Suprapubic skin (tissue), 4 donors: Measurements from ENCODE around the gene ARHGAP10. TPM values are rescaled to one million over a fixed set of nuclear protein-coding genes. Genes with fewer than 3 reads are reported as not detected.
"Not testable (repeated sequence)": the region's sequence is repeated elsewhere in the genome, so short reads cannot be mapped to it uniquely, and the experiment has no call there.

Source experiments
- DNase-seq, 2 donors: peaks; one replicate each; pipeline ENCODE4 v3.0.0-alpha.2; 2019; ENCODE audit warnings: low spot score in 2 of 2
- H3K27ac ChIP-seq: fragments of 200-600 bp; sonication (generic); one replicate; pipeline ENCODE4 v1.5.1; 2019
- H3K27me3 ChIP-seq: fragments of 200-600 bp; sonication (generic); one replicate; pipeline ENCODE4 v1.5.1; 2019
- H3K36me3 ChIP-seq: fragments of 200-600 bp; sonication (generic); one replicate; pipeline ENCODE4 v1.5.1; 2019
- H3K4me1 ChIP-seq: fragments of 200-600 bp; sonication (generic); one replicate; pipeline ENCODE4 v1.5.1; 2019
- H3K4me3 ChIP-seq: fragments of 200-600 bp; sonication (generic); one replicate; pipeline ENCODE4 v1.5.1; 2019; ENCODE audit warnings: mild to moderate bottlenecking
- H3K9me3 ChIP-seq: fragments of 200-600 bp; sonication (generic); one replicate; pipeline ENCODE4 v1.5.1; 2019
- EP300 ChIP-seq: sonication (generic); formaldehyde crosslinking; IDR thresholded peaks from one replicate; pipeline ENCODE4 v1.6.1; 2017; ENCODE audit warnings: antibody characterized with exemption
- POLR2A ChIP-seq, 2 donors: fragments of 450-650 bp; IDR thresholded peaks; one replicate each; pipeline ENCODE4 v1.6.1; 2017; ENCODE audit warnings: antibody characterized with exemption in 2 of 2, mild to moderate bottlenecking in 2 of 2, moderate library complexity in 2 of 2
- POLR2AphosphoS5 ChIP-seq, 3 donors: sonication (generic); formaldehyde crosslinking; IDR thresholded peaks; one replicate each; pipeline ENCODE4 v1.6.1; 2017; ENCODE audit warnings: antibody characterized with exemption in 3 of 3
- WGBS: methylation state at CpG from one replicate; pipeline ENCODE4 v1.1.5; 2018; 5-methylcytosine and 5-hydroxymethylcytosine counted together
- total RNA-seq, 4 donors: library from RNA; depleted of rRNA; stranded (reverse); fragments of >200 nt; gene quantifications; one replicate each; pipeline ENCODE4 v1.1.0, GENCODE V29; 2016
- TF ChIP-seq, protein P1 (sequence below), 2 donors: fragments of 200-600 bp in 1 of 2; fragments of 450-650 bp in 1 of 2; sonication (generic) in 1 of 2; IDR thresholded peaks; one replicate each; pipeline ENCODE4 v1.5.1; 2016 to 2019; ENCODE audit warnings: antibody characterized with exemption in 2 of 2, mild to moderate bottlenecking in 1 of 2, moderate library complexity in 1 of 2

ARHGAP10 gene
- total RNA-seq, 4 donors from 2014 or later, result 32.5 to 59.0 (median 36.8) TPM

GRCh38 chr4:148081267-148081666 is 349.4 kb downstream of the ARHGAP10 start:
- Histone ChIP-seq H3K27ac (no peak overlapping the region), H3K9me3 (no peaks in the 10 kb centered on the region), H3K27me3 (no peaks in the 10 kb centered on the region), H3K4me3 (no peak overlapping the region), H3K4me1 (no peaks in the 10 kb centered on the region), H3K36me3 (peaks cover 33% of the 10 kb centered on the region)
- DNase-seq, result no peak
- WGBS, result 97% methylated on average over 12 of the region's 12 CpGs
- TF ChIP-seq EP300, result no peak
- TF ChIP-seq, protein P1, sequence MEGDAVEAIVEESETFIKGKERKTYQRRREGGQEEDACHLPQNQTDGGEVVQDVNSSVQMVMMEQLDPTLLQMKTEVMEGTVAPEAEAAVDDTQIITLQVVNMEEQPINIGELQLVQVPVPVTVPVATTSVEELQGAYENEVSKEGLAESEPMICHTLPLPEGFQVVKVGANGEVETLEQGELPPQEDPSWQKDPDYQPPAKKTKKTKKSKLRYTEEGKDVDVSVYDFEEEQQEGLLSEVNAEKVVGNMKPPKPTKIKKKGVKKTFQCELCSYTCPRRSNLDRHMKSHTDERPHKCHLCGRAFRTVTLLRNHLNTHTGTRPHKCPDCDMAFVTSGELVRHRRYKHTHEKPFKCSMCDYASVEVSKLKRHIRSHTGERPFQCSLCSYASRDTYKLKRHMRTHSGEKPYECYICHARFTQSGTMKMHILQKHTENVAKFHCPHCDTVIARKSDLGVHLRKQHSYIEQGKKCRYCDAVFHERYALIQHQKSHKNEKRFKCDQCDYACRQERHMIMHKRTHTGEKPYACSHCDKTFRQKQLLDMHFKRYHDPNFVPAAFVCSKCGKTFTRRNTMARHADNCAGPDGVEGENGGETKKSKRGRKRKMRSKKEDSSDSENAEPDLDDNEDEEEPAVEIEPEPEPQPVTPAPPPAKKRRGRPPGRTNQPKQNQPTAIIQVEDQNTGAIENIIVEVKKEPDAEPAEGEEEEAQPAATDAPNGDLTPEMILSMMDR (IDR thresholded peaks at IDR 0.05), result no peak
- no peak for TF ChIP-seq POLR2A (IDR thresholded peaks at IDR 0.05)
- no peak for TF ChIP-seq POLR2AphosphoS5 (IDR thresholded peaks at IDR 0.05)

DNA sequence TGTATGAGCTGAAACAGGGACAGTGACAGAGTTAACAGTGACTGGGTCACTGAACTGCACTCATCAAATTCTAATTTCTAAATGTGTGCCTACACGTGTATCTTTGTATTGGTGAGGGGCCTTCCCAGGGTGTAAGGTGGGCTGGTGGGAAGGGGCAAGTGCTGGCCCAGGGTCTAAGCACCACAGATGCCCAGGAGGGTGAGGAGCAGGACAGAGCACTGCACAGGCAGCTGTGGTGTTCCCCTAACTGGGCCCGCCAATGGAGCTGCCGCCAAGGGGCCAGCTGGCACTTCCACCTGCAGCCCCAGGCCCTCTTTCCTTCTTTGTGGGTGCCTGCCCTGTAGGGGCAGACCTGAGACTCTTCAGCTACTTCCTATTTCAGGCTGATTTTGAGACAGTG is 349.9 kb downstream of the ARHGAP10 start:
- DNase-seq, result no peak
- no peak for TF ChIP-seq POLR2AphosphoS5 (IDR thresholded peaks at IDR 0.05)
- no peak for TF ChIP-seq EP300
- no peak for TF ChIP-seq POLR2A (IDR thresholded peaks at IDR 0.05)
- TF ChIP-seq, protein P1 (IDR thresholded peaks at IDR 0.05), result no peak
- H3K27ac ChIP-seq, result no peak overlapping the region
- H3K4me1 ChIP-seq, result no peaks in the 10 kb centered on the region
- H3K4me3 ChIP-seq, result no peak overlapping the region
- H3K9me3 ChIP-seq, result no peaks in the 10 kb centered on the region
- H3K36me3 ChIP-seq, result peaks cover 29% of the 10 kb centered on the region
- no peaks in the 10 kb centered on the region for H3K27me3 ChIP-seq
- WGBS, result 100% methylated on average over 3 of the region's 3 CpGs

GRCh38 chr4:148083073-148083472 is 351.2 kb downstream of the ARHGAP10 start:
- WGBS, result 81% methylated on average over 3 of the region's 4 CpGs
- H3K27me3 ChIP-seq, H3K9me3 ChIP-seq, H3K4me3 ChIP-seq, H3K4me1 ChIP-seq, DNase-seq, H3K27ac ChIP-seq: not testable (repeated sequence)
- H3K36me3 ChIP-seq, result peaks cover 24% of the 10 kb centered on the region

GRCh38 chr4:148089624-148090023 is 357.7 kb downstream of the ARHGAP10 start:
- no peaks in the 10 kb centered on the region for H3K27me3 ChIP-seq
- no peak for DNase-seq
- WGBS, result 75% methylated on average over 6 of the region's 6 CpGs

GRCh38 chr4:148090029-148090428 is 358.1 kb downstream of the ARHGAP10 start:
- no peak overlapping the region for H3K27ac ChIP-seq
- DNase-seq, result no peak
- no peaks in the 10 kb centered on the region for H3K9me3 ChIP-seq
- no peaks in the 10 kb centered on the region for H3K4me1 ChIP-seq
- WGBS, result 92% methylated on average over 6 of the region's 6 CpGs
- H3K27me3 ChIP-seq, result no peaks in the 10 kb centered on the region
- no peaks in the 10 kb centered on the region for H3K36me3 ChIP-seq
- TF ChIP-seq, protein P1 (IDR thresholded peaks at IDR 0.05), result no peak
- TF ChIP-seq POLR2AphosphoS5 (IDR thresholded peaks at IDR 0.05), result no peak
- TF ChIP-seq POLR2A (IDR thresholded peaks at IDR 0.05), result no peak
- TF ChIP-seq EP300, result no peak
- H3K4me3 ChIP-seq, result no peak overlapping the region

More at GRCh38 chr4:148089624-148090023, 357.7 kb downstream of the ARHGAP10 start:
- TF ChIP-seq POLR2A (IDR thresholded peaks at IDR 0.05) (no peak), EP300 (no peak), POLR2AphosphoS5 (IDR thresholded peaks at IDR 0.05) (no peak)
- TF ChIP-seq, protein P1 (IDR thresholded peaks at IDR 0.05), result no peak
- Histone ChIP-seq H3K9me3 (no peaks in the 10 kb centered on the region), H3K27ac (no peak overlapping the region), H3K4me3 (no peak overlapping the region), H3K36me3 (no peaks in the 10 kb centered on the region), H3K4me1 (no peaks in the 10 kb centered on the region)
